Ishikawa (cell line): ENCODE data around the gene ARHGEF7.
A peak's percentile ranks its signal among the peaks of the same experiment; 100 is the strongest.

Experiments
- CEBPB ChIP-seq: IDR thresholded peaks from 2 replicates; pipeline ENCODE4 v1.6.1; 2012
- CREB1 ChIP-seq: IDR thresholded peaks from 2 replicates; pipeline ENCODE4 v1.6.1; 2012; ENCODE audit warnings: low read depth
- EGR1 ChIP-seq: IDR thresholded peaks from 2 replicates; pipeline ENCODE4 v1.6.1; 2012
- EP300 ChIP-seq: IDR thresholded peaks from 2 replicates; pipeline ENCODE4 v1.6.1; 2012; ENCODE audit warnings: borderline replicate concordance
- FOXM1 ChIP-seq: IDR thresholded peaks from 2 replicates; pipeline ENCODE4 v1.6.1; 2012; ENCODE audit warnings: low read depth, borderline replicate concordance
- NFIC ChIP-seq: IDR thresholded peaks from 2 replicates; pipeline ENCODE4 v1.6.1; 2012
- RAD21 ChIP-seq: IDR thresholded peaks from 2 replicates; pipeline ENCODE4 v1.6.1; 2012; ENCODE audit warnings: low read depth
- REST ChIP-seq: IDR thresholded peaks from 2 replicates; pipeline ENCODE4 v1.6.1; 2012; ENCODE audit warnings: low read depth, mild to moderate bottlenecking
- TAF1 ChIP-seq: IDR thresholded peaks from 2 replicates; pipeline ENCODE4 v1.6.1; 2012; ENCODE audit warnings: low read depth, mild to moderate bottlenecking
- TCF12 ChIP-seq: IDR thresholded peaks from 2 replicates; pipeline ENCODE4 v1.6.1; 2012; ENCODE audit warnings: low read depth
- TEAD4 ChIP-seq: IDR thresholded peaks from 2 replicates; pipeline ENCODE4 v1.6.1; 2012
- YY1 ChIP-seq: IDR thresholded peaks from 2 replicates; pipeline ENCODE4 v1.6.1; 2012; ENCODE audit warnings: low read depth
- ZBTB7A ChIP-seq: IDR thresholded peaks from 2 replicates; pipeline ENCODE4 v1.6.1; 2012; ENCODE audit warnings: low read depth
- TF ChIP-seq, protein P1 (sequence below): IDR thresholded peaks from 2 replicates; pipeline ENCODE4 v1.6.1; 2012
- TF ChIP-seq, protein P2 (sequence below): IDR thresholded peaks from 2 replicates; pipeline ENCODE4 v1.6.1; 2012

ARHGEF7 gene

GRCh38 chr13:111204438-111205177 lies 89.5 kb downstream of the ARHGEF7 start:
- TF ChIP-seq, protein P1, sequence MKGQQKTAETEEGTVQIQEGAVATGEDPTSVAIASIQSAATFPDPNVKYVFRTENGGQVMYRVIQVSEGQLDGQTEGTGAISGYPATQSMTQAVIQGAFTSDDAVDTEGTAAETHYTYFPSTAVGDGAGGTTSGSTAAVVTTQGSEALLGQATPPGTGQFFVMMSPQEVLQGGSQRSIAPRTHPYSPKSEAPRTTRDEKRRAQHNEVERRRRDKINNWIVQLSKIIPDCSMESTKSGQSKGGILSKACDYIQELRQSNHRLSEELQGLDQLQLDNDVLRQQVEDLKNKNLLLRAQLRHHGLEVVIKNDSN: no peak
- peak; percentile 95 for TF ChIP-seq CEBPB

GRCh38 chr13:111206148-111206547 lies 91.0 kb downstream of the ARHGEF7 start:
- TF ChIP-seq CREB1 (no peak), REST (peak; percentile 57), NFIC (no peak), FOXM1 (no peak), CEBPB (no peak)
- TF ChIP-seq, protein P1: no peak

DNA sequence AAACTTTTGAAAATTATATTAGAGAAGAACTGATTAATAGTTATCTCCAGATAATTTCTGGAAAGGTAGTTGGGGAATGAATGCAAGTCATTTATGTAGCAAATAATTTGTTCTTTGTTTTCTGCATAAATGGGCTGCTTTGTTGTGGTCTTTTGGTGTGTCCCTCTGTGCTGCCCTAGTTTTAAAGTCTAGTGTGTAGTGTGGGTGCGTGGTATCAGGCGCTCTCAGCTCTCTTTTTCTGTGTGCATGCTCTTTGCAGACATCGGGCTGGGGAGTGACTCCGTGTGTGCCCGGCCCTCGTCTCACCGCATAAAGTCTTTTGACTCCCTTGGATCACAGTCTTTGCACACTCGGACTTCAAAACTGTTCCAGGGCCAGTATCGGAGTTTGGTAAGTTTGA lies 94.5 kb downstream of the ARHGEF7 start:
- TF ChIP-seq TEAD4: no peak

GRCh38 chr13:111210091-111210490 lies 95.0 kb downstream of the ARHGEF7 start:
- TF ChIP-seq TCF12 (no peak), TEAD4 (no peak), CREB1 (no peak)
- TF ChIP-seq, protein P2, sequence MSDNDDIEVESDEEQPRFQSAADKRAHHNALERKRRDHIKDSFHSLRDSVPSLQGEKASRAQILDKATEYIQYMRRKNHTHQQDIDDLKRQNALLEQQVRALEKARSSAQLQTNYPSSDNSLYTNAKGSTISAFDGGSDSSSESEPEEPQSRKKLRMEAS: no peak
- TF ChIP-seq, protein P1: no peak

GRCh38 chr13:111210544-111211469 lies 95.7 kb downstream of the ARHGEF7 start:
- TF ChIP-seq, protein P1: no peak
- TF ChIP-seq TAF1 (no peak), NFIC (peak; percentile 83), ZBTB7A (no peak), CREB1 (no peak), TCF12 (no peak), EP300 (peak; percentile 21; the same call in 1 of the 2 replicates), EGR1 (no peak), RAD21 (no peak), TEAD4 (peak; percentile 84), FOXM1 (no peak)
- TF ChIP-seq, protein P2: peak; percentile 48; the same call in 1 of the 2 replicates

- TF ChIP-seq EP300: no peak
- TF ChIP-seq CEBPB: peak; percentile 57
- no peak for TF ChIP-seq RAD21
- TF ChIP-seq, protein P1: no peak
Observed at GRCh38 chr13:111211789-111212516, 96.8 kb downstream of the ARHGEF7 start.

DNA sequence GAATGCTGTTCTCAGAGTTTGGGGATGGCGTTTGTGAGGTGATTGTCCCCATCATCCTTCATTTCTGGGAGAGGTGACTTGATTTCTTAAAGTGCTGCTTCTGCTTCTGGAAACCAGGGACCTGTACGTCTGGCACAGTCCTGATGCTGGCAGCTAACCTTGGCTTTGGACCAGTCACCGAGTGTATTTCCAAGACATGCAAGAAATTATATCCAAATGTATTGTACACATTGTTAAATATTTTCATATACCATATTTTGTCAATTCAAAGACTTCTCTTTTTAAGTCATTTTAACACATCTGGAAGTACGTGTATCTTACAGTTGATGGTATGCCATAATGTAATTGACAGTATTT lies 97.4 kb downstream of the ARHGEF7 start:
- TF ChIP-seq ZBTB7A (no peak), TCF12 (no peak), TEAD4 (no peak), CEBPB (no peak), YY1 (no peak), RAD21 (no peak), FOXM1 (no peak), EGR1 (no peak), REST (no peak), CREB1 (no peak), TAF1 (no peak), NFIC (no peak)
- TF ChIP-seq, protein P1: no peak
- TF ChIP-seq, protein P2: no peak
